NCI-H1105 treated with DMSO at 0.1 percent for 48 hours (cell line): ENCODE measurements around the gene CMTM2.
"Not testable (repeated sequence)": the region's sequence is repeated elsewhere in the genome, so short reads cannot be mapped to it uniquely, and the experiment has no call there.

Source experiments
- DNase-seq: peaks from one replicate; lab custom pipeline; 2025; lab: John Stamatoyannopoulos, UW

Gene CMTM2

DNA sequence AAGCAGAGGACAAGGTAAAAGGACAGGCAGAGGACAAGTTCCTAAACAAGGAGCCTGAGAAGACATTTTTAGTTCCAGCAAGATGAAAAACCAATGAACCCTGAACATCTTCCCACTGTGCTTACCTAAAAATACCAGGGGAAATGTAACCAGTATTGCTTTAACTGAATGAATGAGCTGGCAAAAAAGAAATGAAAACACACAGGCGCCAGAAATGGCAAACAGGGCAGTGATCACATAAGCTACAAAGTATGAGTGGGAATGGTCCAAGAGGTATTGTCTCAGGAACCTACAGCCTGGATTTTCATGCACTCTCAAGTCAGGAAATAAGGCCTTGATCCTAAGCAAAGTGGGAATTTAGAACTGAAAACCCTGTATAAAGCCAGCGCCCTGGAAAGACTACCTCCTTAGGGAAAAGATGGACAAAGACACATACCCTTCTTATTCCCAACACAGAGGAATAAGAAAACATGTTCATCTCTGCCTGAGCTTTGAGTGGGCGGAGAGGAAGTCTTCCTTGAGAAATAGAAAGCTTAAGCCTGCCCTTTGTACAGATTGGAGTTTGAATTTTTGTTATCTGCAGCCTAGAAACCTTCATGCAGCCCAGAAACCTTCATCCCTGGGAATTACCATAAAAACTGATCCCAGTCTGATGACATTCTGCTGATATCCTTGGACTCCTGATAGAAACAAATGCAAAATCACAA lies 2.1 kb downstream of the CMTM2 start:
- DNase-seq: no peak

DNA sequence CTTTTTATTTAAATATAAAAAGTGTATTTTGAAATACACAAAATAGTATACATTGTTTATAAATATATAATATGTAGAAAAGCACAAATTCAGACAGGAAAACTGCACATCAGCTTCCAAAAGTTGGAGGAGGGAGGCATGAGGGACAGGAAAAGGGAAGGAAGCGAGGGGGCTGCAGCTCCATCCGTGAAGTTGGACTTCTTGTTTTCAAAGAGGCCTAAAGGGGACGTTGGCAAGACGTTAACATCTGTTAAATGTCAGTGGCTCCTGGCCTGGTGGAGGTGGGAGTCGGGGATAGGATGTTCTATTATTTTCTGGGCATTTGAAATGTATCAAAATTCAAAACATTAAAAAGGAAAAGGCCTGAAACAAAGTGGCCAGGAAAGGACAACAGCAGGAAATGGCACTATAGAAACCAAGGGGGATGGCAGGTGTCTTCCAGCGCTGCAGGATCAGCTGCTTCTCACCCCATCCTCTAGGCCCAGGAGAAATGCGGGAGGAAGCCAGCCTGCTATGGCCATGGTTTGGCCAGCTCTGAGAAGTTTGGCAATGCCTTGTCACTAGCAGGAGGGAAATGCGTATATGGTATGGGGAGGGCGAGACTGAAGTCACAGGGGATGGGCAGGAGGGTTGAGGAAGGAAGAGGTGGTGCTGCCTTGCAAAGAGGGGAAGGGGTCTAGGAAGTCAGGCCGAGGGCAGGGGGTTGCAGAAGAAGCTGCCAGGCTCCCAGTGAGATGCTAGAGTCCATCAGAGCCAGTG lies 6.4 kb downstream of the CMTM2 start:
- no peak for DNase-seq

DNA sequence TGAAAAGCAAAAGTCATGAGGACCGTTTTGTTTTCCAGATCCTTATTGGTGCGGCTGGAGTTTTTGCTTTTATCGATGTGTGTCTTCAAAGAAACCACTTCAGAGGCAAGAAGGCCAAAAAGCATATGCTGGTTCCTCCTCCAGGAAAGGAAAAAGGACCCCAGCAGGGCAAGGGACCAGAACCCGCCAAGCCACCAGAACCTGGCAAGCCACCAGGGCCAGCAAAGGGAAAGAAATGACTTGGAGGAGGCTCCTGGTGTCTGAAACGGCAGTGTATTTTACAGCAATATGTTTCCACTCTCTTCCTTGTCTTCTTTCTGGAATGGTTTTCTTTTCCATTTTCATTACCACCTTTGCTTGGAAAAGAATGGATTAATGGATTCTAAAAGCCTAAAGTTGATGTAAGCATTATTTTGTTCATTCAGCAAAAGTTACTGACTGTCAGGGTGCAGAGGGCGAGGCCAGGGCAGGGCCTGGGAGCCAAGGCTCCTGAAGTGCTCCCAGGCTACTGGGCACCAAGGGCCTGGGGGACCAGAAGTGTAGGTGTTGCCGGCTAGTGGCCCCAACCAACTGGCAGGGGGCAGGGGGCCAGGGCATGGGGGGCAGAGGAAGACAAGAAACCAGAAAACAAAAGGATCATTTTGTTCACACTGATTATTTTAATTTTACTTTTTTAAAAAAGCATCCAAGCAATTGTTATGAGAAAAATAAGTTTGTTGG lies 8.8 kb downstream of the CMTM2 start:
- DNase-seq: no peak

DNA sequence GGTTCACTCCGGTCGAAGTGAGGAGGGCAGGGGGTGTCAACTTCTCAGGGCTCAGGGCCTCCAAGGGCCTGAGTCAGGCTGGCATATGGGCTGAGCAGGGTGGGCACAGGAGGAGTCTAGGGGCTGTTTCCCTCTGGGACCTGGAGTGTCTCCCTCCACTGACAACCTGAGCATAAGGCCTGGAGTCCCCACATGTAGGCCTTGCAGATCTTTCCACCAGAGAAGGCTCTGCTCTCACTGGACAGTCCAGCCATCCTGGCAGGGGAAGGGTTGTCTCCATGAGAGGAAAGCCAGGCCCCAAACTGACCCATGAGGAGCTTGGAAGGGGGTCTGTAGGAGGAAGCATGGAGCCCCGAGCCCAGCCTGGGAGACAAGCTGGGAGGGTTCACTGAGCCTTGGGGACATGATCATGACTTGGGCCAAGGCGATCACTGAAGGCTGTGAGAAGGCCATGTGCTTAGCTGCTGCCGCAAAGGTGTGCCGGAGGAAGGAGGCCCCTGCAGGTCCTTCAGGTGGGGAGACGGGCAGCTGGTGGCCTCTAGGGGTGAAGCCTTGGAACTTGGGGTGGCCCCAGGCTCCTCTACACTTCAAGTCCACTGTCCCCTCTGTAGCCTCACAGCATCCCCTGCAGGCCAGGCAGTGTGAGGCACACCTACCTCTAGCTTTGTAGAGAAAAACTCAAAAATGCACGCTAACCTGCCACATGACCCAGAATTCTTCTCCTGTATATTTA lies 9.9 kb downstream of the CMTM2 start:
- no peak for DNase-seq

DNA sequence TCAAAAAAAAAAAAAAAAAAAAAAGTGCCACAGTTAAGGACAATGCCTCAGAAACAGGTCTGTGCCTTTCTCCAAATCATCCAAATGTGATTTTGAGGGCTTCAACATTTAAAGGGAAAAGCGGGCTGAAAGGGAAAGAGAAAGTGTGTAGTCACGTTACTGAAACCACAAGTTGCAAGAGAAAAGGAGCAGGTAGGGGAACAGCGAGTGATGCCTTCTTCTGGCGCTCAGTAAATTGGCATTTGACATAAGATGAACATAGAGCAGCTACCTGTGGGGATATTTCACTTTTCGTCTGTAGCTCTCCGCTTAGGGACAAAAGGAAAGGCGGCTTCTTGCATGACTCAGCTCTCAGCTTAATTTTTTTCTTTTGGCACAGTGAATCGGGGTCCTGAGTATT lies 11.1 kb downstream of the CMTM2 start:
- DNase-seq: no peak

DNA sequence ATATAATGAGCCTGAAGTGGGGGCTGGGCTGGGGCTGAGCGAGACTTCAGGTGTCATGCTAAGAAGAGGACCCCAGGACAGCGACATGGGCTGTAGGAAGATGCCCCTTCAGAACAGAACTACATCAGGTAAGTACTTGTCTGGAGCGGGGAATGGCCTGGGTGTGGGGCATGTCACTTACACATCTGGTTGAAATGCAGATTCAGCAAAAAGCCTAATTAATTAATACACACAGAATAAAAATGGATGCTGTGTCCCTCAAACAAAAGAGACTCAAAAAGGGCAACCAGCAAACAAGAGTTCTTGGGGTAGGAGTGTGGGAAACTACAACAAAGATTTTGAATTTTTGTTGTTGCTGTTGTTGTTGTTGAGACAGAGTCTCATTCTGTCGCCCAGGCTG lies 11.8 kb downstream of the CMTM2 start:
- DNase-seq: no peak

DNA sequence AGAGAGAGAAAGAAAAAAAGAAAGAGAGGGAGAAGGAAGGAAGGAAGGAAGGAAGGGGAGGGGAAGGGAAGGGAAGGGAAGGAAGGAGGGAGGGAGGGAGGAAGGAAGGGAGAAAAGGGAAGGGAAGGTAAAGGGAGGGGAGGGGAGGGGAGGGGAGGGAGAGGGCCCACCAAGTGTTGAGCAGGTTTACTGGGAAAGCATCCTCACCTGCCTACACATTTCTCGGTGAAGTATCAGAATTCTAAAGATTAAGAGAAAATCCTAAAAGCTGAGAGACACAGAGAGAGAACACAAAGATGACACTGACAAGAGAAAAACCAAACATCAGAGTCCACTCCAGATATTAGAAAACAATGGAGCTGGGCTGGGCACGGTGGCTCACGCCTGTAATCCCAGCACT lies 13.0 kb downstream of the CMTM2 start:
- no peak for DNase-seq

DNA sequence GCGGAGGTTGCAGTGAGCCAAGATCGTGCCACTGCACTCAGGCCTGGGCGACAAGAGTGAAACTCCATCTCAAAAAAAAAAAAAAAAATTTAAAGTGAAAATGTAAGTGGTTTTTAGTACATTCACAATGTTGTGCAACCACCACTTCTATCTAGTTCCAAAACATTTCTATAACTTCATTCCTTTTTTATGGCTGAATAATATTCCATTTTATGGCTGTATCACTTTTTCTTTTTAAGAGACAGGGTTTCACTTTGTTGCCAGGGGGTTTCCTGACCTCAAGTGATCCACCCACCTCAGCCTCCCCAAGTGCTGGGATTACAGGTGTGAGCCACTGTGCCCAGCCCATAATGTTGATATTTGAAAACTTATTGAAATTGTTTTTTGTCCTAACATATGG lies 13.6 kb downstream of the CMTM2 start:
- DNase-seq: no peak

DNA sequence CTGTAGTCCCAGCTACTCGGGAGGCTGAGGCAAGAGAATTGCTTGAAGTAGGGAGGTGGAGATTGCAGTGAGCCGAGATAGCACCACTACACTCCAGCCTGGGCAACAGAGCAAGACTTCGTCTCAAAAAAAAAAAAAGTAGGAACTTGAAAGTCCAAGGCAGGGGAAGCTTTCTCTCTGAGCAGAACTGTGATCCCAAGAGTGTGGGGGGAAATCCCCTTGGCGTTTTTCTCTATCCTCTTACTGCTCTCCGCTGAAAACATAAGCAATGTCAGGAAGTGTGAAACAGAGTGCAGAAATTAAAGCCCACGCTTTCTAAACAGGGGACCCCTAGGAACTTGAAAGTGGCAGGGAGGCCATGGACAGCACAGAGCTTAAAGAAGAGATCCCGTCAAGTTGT lies 15.5 kb downstream of the CMTM2 start:
- DNase-seq: no peak

DNA sequence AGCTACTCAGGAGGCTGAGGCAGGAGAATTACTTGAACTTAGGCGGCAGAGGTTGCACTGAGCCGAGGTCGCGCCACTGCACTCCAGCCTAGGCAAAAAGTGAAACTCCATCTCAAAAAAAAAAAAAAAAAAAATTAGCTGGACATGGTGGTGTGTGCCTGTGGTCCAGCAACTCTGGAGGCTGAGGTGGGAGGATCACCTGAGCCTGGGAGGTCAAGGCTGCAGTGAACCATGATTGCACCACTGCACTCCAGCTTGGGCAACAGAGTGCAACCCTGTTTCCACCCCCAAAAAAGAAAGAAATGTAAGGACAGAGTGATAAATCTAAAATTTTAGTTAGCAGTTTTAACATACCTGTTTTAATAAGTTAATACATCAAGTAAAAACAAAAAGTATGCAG lies 17.3 kb downstream of the CMTM2 start:
- not testable (repeated sequence) for DNase-seq

DNA sequence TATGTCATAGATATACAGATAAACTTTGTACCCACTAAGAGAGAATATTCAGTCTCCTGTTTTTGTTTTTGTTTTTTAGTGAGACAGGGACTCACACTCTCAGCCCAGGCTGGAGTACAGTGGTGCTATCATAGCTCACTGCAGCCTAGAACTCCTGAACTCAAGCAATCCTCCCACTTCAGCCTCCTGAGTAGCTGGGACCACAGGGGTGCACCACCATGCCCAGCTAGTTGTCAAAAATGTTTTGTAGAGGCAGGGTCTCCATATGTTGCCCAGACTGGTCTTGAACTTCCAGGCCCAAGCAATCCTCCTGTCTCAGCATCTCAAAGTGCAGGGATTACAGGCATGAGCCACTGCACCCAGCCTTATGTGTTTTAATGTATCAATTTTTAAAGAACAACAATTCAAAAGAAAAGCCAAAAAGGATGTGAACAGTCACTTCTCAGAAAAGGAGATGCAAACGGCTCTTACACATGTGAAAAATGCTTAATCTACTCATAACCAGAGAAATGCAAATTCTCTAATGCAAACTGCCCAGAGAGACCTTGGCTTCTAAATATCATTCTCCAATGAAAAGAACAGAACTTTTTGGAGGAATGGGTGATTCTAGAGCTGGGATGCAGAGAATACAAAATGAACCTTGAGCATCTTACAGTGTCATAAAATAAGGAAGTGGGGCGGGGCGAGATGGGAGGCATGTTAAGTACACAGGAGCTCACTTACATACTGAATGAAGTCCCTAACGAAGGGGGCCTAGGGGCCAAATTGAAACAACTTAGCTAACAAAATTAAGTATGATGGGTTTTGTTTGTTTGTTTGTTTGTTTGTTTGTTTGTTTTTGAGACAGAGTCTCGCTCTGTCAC lies 18.0 kb downstream of the CMTM2 start:
- DNase-seq: no peak

DNA sequence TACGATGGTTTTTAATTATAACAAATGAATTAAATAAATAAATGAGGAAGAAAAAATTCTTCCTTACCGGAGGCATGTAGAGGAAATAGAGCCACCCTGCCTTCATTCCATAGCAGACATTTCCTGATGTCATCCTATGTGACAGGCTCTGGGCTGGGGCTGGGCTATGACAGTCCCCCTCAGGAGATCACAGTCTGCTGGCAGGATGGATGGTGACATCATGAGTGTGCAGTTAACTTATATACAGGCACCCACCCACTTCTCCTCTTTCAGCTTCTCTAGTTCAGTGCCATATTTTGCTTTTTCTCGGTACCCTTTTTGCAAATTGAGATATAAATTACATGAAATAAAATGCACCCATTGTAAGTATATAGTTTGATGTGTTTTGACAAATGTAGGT lies 18.8 kb downstream of the CMTM2 start:
- no peak for DNase-seq

DNA sequence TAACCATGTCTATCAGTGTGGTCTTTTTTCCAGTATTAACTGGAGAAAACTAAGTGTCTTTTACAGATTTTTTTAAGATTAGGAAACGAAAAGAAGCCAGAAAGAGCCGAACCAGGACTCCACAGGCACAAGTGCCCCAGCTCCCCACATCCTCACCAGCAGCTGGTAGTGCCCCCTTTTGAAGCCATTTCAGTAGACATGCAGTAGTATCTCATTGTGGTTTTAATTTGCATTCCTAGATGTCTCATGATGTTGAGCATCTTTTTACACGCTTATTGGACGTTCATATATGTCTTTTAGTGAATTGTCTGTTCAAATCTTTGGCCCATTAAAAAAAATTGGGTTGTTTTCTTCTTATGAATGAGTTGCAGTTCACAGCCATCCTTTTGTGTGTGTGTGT lies 20.5 kb downstream of the CMTM2 start:
- no peak for DNase-seq

DNA sequence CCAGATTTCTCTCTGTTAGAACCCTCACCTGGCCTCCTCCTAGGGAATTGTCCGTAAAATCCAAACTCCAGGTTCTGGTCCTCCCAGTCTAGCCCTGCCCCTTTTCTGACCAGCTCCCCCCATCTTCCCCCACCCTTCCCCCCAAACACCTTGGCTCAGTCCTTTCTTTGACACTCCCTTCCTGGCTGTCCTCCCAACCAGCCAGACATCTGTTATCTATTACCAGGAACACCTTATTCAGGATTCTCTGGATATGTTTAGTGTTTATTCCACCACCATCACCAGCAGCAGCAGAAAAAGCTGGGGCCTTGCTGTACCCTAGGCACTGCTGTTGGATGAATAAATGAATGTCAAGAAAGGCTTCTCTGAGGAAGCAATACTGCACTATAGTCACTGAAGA lies 21.2 kb downstream of the CMTM2 start:
- no peak for DNase-seq

DNA sequence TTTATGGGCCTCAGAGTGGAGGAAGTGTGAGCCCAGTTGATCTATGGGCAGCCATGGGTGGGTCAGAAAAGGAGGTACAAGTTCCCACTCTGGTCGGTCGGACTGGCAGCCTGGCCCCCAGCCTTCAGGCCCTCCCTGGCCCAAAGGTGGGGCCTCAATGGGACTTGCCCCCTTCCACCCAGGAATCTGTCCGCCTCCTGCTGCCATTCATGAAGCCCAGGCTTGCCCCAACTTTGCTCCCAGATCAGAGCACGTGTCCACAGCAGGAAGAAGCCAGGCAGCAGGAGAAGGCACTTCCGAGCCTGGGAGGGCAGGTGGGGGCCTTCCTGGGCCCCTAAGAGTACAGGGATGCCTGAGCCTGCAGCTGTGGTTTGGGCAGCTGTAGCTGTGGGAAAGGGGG lies 22.2 kb downstream of the CMTM2 start:
- no peak for DNase-seq

DNA sequence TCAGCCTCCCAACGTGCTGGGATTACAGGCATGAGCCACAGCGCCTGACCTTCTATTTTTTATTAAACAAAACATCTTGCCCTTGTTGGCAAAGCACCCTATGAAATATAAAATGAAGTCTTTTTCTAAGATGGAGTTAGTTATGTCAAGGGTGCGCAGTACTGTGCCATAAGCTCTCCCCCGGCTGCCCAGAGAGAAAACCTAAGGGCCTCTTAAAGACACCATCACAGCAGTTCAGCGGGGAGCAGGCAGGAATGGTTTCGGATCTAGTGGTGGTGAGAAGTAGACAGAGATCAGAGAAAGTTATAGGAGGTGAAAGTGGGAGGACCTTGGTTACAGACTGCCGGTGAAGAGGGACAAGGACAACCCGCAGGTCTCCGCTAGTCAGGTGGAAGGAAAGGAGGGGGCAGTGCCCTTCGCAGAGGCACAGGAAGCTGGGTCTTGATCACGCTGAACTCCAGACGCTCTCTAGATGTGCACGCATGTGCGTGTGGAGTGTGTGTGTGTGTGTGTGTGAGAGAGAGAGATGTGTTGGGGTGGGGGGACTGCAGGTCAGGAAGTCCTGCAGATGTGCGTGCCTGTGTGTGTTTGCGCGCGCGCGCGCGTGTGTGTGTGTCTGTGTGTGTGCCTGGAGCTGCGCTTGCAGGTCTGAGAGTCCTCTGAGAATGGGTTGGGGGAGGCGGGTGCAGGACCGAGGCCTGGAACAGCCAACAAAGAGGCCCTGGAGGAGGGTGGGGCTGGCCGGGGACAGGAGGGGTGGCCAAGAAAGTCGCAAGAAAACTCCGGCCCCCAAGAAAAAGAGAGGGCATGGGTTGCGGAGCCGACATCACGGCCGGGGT lies 24.5 kb downstream of the CMTM2 start:
- DNase-seq: peak; percentile 26

DNA sequence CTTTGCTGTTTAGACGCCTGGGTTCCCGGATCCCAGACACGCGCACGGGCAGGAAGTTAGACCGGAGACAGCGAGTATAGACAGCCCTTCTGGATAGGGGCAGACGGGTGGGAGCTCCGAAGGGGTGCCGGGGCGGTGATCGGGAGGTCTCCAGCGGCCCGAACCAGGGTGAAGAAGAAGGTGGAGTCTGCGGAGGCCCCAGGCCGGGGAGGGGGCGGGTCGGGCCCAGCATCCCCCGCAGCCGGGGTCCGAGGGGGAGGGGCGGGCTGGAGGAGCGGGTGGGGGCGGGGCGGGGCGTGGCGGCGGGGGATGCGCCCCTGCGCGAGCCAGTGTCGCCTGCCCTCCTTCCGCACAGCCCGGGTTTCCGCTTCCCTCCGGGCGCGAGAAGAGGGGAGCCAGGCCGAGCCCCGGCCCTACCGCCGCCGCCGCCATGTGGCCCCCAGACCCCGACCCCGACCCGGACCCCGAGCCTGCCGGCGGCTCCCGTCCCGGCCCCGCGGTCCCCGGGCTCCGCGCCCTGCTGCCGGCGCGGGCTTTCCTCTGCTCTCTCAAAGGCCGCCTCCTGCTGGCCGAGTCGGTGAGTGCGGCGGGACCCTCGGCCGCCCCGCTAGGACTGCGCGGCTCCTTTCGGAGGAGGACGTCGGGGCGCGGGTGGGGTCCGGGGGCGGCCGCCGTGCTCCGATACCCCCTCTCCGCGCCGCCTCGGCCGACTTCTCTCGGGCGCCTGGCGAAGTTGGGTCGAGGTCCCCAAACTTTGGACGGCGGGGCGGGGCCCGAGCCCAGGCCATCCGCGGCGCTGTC lies 25.3 kb downstream of the CMTM2 start, which contains the start of gene CMTM3:
TSS of gene CMTM3 (plus strand) at position 329 of the 801 bp plus-strand sequence. CDS start at position 431, 102 bp downstream.
- DNase-seq: peak; percentile 26

DNA sequence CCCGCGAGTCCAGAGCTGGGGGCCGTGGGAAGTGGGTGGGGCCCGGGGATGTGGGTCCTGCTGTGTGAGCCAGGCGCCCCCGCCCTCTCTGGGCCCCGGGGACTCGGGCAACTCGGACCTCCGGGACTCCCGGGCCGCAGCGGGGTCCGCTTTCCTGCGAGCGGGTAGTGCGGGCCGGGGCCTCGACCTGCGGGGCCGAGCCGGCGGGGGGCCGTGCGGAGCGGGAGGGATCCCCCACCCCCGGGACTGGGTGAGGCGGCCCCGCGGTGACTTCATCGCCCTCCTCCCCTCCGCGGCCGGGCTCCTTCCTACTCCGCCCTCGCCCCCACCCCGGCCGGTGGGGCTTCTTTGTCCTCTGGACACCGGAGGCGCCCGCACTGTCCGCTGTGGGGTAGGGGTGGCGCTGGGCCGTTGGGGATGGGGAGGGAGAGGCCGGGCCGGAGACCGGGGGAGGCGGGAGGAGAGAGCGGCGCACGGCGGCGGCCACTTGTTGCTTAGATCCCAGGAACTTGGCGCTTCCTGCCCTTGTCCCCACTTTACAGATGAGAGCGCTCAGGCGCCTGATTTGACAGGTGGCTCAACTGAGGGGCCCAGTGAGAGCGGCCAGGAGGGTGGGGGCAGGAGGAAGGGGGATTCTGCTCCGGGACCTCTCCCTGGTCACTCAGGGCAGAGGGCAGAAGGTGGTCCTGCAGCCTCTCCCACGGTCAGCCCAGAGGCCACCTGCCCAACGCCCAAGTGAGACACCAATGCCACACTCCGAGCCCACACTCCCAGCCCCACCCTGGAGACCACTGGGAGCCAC lies 26.1 kb downstream of the CMTM2 start:
- no peak for DNase-seq
